ENCODE measurements around the gene SPATA31C1.
"Not testable (repeated sequence)": the region's sequence is repeated elsewhere in the genome, so short reads cannot be mapped to it uniquely, and the experiment has no call there.

Gene SPATA31C1

DNA sequence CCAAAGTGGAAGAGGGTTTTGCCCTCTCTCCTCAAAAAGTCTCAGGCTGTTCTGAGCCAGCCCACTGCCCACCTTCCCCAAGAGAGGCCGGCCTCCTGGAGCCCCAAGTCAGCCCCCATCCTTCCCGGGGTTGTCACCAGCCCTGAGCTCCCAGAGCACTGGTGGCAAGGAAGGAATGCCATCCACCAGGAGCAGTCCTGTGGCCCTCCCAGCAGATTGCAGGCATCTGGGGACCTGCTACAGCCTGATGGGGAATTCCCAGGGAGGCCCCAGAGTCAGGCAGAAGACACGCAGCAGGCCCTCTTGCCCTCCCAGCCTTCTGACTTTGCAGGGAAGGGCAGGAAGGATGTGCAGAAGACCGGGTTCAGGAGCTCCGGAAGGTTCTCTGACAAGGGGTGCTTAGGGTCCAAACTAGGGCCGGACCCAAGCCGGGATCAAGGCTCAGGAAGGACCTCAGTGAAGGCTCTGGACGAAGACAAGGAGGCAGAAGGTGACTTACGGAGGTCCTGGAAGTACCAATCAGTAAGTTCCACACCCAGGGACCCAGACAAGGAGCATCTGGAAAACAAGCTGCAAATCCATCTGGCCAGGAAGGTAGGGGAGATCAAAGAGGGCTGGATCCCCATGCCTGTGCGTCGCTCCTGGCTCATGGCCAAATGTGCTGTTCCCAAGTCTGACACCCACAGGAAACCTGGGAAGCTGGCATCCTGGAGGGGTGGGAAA is 31.4 kb upstream of the SPATA31C1 start:
- no peak for DNase-seq

DNA sequence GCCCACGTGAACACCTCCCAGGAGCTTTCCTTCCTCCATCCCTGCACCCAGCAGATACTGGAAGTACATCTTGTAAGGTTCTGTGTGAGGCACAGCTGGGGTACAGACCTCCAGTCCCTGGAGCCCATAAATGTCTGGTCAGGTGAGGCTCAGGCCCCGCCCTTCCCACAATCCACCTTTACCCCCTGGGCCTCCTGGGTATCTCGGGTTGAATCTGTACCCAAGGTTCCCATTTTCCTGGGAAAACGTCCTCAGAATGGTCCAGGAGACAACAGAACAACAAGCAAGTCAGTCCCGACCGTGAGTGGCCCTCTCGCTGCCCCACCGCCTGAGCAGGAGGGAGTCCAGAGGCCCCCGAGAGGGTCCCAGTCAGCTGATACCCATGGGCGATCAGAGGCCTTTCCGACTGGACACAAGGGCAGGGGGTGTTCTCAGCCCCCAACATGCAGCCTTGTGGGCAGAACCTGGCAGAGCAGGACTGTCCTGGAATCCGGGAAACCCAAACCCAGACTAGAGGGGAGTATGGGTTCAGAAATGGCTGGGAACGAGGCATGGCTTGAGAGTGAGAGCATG is 30.7 kb upstream of the SPATA31C1 start:
- DNase-seq = no peak

DNA sequence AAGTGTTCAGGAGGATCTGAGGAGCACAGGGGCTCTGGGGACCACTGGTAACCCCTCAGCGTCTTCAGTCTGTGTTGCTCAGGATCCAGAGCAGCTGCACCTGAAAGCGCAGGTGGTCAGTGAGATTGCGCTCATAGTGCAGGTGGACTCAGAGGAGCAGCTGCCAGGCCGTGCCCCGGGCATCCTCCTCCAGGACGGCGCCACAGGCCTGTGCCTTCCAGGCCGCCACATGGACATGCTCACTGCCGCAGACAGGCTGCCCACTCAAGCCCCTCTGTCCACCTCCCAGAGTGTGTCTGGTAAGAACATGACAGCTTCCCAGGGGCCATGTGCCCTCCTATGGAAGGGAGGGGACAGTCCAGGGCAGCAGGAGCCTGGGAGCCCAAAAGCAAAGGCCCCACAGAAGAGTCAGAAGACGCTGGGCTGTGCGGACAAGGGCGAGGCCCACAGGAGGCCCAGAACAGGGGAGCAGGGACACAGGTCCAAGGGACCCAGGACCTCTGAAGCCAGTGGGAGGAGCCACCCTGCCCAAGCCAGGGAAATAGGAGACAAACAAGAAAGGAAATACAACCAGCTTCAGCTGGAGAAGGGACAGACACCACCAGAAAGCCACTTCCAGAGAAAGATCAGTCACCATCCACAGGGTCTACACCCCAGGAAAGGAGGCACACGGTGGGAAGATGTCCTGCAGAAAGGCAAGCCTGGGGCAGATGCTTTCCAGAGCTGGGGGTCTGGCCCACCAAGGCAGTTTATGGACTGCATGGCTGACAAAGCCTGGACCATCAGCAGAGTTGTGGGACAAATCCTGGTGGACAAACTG is 29.9 kb upstream of the SPATA31C1 start:
- no peak for DNase-seq

DNA sequence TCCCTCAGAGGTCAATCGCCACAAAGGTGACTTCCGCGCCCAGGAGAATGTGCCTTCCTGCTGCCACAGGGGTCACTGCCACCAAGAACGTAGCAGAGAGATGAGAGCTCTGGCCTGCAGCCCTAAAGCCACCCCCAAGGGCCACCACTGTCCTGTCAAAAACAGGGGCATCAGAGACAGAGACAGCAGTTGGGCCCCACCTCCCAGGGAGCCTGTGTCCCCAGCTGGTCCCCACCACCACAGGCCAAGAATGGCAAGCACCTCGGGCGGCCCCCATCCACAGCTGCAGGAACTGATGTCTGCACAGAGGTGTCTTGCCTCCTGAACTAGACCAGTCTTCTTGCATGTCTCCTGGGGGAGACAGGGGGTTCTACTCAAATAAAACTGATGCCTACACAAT is 29.3 kb upstream of the SPATA31C1 start:
- DNase-seq = no peak

DNA sequence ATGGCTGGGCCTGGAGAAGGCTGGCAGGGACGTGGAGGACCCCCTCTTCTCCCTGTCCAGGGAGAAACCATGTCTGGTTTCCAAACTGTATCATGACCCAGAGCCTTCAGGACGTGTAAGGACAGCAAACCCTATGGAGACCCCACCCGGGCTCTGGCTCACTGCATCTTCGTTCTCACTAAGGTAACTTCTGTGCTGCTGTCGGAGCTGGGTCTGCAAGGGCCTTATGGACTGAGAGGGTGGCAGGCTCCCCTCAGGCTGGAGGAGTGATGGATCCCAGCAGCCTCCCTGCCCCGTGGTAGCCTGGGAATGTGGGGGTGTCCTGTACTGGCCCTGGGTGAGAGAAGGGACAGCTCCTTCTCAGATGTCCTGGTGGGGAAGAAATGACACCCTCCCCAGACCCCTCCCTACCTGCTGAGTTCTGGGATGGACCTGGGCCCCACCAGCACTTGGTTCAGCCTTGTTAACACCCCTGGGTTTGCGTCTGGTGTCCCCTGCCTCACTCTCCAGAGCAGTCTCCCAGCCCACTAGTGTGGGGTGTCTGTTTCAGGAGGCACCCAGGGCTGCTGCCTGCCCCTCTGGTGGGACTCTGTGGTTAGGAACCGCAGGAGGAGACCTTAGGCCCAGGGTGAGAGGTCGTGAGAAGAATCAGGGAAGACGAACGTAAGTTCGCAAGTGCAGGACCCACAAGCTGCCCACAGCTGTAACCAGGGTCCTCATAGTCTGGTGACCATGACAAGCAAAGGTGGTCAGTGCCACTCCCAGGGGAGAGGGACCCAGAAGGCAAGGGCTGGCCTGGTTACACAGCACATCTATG is 28.5 kb upstream of the SPATA31C1 start:
- no peak for DNase-seq

DNA sequence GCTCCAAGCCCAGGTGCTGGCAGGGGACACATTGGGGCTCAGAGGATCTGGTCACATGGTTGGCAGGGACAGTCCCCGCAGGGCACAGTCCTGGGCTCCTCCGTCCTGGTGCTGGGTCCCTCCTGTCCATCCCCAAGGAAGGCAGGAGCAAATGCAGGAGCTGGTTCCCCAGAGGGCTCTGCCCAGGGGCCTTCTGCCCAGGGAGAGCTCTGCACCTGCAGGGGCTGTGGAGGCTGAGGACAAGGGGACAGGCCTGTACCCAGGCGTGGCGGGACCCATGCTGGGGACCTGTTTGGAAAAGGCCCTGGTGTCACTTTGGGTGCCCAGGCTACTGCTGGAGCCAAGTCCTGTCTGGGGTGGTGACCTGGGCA is 27.9 kb upstream of the SPATA31C1 start:
- no peak for DNase-seq

DNA sequence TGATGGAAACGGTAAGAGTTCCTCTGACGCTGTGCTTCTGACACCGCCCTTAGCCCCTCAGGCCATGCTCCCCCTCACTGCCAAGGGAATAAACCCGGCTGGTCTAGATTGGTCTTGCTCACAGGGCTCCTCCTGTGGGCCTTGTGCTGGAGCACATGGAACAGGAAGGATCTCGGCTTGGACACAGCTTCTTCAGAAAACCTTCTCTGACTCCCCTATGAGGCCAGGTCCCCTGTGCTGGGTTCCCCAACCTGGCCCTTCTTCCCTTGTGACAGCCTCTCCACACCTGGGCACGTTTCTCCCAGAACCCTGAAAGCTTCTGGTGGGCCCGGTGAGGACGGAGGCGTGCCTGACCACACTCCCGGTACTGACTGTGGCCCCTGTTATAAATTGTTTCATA is 26.9 kb upstream of the SPATA31C1 start:
- no peak for DNase-seq

DNA sequence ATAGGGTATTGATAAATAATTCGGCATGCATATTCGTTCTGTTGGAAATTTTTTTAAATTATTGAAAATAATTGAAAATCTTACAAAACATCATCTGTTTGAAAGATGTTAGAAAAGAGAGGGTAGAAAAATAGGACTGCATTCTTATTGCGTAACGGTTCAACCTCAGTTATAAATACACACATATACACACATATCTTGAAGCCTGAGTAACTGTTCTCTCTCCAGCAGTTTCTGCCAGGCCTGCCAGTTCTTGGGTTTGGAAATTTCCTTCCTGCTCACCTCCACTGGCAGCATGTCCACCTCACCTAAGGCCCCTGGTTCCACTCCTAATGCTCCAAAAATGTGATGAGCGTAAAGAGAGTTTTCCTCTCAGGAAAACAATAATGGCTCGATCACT is 26.0 kb upstream of the SPATA31C1 start:
- DNase-seq = no peak

DNA sequence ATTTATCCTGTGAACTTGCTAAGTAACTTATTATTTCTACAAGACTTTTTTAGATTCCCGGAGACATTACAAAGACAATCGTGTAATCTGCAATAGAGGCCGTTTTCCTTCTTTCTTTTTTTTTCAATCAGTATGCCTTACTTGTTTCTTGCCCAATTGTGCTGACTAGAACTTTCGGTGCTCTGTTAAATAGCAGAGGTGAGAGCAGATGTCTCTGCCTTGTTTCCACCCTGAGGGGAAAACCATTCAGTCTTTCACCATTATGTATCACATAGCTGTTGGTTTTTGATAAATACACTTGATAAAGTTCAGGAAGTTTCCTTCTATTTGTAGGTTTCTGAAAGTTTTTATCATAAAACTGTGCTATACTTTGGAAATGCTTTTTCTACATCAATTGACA is 24.8 kb upstream of the SPATA31C1 start:
- no peak for DNase-seq

DNA sequence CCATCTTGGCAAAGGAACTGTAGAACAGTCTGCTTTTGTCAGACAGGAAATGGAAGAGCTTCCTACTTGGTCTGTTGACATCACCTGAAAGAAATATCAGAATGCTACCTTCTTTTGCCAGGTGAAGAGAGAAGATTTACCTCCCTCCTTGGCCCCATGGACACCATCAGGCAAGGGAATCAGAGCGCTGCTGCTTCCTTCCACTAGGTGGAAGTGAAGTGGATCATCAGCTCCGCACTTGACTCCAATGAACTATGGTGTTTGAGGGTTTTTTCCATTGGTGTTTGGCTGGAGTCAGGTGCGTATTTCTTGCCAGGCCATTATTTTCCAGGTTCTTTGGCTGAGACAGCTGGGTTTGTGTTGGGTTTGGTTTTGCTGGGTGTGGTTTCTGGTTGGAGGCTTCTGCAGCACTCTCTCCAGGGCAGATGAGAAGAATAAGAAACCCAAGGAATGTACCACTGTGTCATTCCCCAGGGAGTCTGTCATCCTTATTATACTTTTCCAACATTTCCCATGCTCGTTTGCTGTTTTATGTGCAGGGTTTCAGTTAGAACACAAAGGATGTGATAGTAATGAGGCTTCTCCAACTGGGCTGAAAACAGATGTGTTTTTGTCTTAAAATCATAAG is 22.6 kb upstream of the SPATA31C1 start:
- no peak for DNase-seq

DNA sequence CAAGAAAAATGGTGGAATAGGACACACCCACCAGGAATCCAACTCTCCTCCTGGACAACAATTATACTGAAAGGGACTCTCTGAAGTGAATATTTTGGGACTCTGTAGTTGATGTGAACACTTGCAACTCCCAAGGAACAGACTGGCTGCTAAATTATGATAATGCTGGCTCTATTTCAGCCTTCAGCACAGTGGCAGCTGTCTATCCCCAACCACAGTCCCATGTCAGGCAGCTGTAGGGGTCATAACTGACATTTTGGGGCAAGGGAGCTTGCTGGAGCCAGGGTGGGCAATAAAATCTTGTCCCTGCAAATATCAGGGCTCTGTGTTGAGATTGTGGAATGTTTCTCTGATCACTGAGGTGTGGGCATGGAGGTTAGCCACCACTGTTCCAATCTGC is 20.9 kb upstream of the SPATA31C1 start:
- no peak for DNase-seq

DNA sequence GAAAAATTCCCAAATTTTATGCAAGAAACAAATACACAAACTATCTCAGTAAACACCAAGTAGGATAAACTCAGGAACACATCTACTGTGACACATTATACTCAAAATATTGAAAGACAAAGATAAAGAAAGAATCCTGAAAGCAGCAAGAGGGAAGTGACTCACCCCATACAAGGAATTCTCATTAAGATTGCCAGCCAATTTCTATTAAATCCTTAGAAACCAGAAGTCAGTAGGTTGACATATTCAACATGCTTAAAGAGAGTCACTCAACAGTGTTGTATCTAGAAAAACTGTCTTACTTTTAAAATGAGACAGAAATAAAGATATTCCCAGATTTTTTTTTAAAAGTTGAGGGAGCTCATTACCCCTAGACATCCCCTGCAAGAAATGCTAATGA is 19.6 kb upstream of the SPATA31C1 start:
- DNase-seq = no peak

DNA sequence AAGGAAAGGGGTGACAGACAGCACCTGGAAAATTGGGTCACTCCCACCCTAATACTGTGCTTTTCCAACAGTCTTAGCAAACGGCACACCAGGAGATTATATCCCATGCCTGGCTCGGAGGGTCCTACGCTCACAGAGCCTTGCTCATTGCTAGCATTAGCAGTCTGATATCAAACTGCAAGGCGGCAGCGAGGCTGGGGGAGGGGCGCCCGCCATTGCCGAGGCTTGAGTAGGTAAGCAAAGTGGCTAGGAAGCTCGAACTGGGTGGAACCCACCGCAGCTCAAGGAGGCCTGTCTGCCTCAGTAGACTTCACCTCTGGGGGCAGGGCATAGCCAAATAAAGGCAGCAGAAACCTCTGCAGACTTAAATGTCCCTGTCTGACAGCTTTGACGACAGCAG is 15.4 kb upstream of the SPATA31C1 start:
- not testable (repeated sequence) for DNase-seq

DNA sequence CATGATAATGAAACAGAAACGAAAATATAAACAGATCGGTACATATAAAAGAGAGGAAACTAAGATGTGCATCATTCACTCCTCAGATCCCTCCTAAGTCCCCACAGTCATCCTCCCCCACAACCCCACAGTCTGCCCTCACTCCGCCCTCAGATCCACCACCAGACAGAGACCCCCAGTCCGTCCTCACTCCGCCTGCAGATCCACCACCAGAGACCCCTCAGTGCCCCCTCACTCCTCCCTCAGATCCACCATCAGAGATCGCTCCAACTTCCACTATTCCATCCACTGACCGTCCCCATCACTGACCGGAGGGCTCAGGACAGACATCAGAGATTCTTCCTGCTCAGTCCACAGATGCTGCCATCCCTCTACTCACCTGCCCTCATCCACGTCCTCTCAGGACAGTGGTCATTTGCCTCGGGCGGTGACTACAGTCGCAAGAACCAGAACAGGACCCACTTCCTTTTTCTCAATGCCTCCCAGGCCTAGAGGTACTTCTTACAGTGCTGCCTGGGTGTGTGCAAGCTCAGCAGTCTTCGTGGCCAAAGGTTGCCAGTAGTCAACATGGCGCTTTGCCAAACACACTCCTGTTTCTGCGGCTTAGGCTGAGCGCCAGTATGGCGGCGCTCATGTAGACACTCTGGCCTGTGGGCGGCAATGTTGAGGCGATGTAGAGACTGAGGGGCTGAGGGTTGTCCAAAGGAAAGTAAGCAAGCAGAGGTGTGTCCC is 8.3 kb upstream of the SPATA31C1 start:
- DNase-seq = no peak

DNA sequence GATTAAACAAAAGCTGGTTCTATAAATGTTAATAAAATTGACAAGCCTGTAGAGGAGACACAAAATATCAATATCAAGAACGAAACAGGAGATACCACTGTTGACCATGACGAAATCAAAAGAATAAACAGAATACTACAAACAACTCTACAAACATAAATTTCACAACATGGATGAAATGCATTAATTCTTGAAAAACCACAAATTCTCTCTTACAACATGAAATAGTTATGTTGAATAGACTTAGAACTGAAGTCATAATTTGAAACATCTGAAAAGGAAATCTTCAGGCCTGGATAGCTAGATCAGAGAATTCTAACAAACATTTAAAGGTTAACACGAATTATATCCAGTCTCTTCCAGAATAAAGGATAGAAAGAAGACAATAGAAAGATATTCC is 6.9 kb upstream of the SPATA31C1 start:
- no peak for DNase-seq

DNA sequence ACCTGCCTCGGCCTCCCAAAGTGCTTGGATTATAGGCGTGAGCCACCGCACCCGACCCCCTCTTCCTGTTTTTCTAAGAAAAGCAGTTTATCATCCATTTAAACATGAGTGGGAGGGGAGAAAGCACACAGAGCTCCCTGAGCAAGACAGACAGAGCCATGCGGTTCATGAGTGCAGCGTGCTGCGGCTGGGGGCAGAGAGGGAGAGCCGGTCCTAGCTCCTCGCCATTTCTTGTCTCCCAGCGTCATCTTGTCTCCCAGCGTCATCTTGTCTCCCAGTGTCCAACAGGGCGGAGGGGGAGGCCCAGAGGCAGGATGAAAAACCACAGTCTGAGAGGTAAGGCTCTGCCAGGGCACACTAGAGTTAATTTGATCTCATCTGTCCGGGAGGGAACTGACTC is 1.3 kb downstream of the SPATA31C1 start:
- not testable (repeated sequence) for DNase-seq

DNA sequence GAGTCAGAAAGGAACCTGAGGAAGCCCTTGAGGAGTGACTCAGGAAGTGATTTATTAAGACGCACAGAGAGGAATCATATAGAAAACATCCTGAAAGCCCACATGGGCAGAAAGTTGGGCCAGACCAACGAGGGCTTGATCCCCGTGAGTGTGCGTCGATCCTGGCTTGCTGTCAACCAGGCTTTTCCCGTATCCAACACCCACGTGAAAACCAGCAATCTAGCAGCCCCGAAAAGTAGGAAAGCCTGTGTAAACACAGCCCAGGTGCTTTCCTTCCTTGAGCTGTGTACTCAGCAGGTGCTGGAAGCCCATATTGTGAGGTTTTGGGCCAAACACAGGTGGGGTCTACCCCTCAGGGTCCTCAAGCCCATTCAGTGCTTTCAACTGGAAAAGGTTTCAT is 3.8 kb downstream of the SPATA31C1 start:
- DNase-seq = not testable (repeated sequence)

DNA sequence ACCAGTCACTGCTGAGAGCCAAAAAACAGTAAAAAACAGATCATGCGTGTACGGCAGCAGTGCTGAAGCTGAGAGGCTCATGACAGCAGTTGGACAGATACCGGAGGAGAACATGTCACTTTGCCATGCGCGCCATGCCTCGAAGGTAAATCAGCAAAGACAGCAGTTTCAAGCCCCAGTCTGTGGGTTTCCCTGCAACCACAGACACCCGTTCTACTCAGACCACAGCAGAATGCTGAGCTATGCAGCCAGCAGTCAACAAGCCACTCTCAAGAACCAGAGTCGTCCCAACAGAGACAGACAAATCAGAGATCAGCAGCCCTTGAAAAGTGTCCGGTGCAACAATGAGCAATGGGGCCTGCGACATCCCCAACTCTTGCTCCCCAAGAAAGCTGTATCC is 5.2 kb downstream of the SPATA31C1 start:
- not testable (repeated sequence) for DNase-seq

DNA sequence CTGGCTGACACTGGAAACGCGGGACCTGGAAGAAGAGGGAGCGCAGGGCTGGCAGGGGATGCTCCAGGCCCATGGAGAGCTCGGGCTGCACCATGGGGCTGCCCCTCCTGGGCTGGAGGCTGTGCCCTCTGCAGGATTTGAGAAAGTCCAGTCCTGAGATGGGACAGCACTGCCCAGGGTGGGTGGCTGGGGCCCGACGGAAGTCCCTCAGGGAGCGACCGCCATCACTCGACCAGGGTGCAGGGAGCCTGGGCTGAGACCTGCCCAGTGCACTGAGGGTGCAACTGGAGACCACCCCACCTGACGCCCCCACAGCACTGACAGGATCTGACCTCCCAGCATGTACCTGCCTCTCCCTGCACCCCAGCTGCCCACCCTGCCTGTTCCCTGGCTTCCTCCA is 7.1 kb downstream of the SPATA31C1 start:
- DNase-seq = not testable (repeated sequence)

DNA sequence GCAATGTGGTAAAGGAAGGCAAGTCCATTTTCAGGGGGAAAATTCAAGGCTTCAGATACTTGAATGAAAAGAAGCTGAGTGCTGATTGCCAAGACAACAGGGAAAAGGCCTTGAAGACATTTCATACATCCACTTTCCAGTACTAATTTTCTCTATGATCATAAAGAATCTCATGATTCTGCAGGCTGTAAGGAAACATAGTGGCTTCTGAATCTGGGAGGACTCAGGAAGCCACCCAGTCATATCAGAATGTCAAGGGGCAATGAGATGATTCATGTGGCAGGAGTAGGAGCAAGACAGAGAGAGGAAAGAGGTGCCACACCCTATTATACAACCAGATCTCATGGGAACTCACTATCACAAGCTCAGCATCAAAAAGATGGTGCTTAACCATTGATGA is 11.4 kb downstream of the SPATA31C1 start:
- not testable (repeated sequence) for DNase-seq

DNA sequence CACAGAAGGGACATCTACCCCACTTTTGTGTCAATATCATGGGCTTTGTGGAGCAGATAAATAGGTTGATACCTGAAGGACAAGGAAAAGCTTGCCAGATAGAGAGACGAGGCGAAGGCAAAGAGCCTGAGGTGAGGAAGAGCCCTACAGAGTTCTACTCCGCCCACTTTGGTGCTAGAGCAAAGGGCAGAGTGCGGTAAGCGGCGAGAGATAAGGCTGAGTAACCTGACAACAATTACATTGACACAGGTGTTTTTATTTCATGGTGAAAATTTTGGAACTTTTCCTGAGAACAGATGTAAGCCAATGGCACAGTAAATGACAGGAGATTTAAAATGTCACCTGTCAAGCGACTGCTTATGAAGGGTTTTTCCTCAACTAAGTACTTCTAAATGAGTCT is 16.7 kb downstream of the SPATA31C1 start:
- not testable (repeated sequence) for DNase-seq

Data from amygdala (tissue), 56 donors.